HG03378 (cell line): Measurements from ENCODE around the gene RNU6-9.

Experiments used
- ATAC-seq: cut with Tn5 transposase; IDR thresholded peaks from one replicate; pipeline ENCODE4 v1.9.1; 2021; ENCODE audit warnings: mild to moderate bottlenecking, moderate library complexity; ENCODE audit not compliant: unreplicated experiment

The RNU6-9 gene

GRCh38 chr19:861141-861755 lies 32.0 kb upstream of the RNU6-9 start:
- ATAC-seq = no peak

- no peak for ATAC-seq
These were observed 31.3 kb upstream of the RNU6-9 start for GRCh38 chr19:861756-862580.

- ATAC-seq = no peak
These were observed 30.5 kb upstream of the RNU6-9 start for GRCh38 chr19:862581-863314.

- ATAC-seq = no peak
These were observed 30.0 kb upstream of the RNU6-9 start for GRCh38 chr19:863315-863620.

- ATAC-seq = no peak
These were observed 26.4 kb upstream of the RNU6-9 start for GRCh38 chr19:866769-867300.

- ATAC-seq = no peak
These were observed 25.9 kb upstream of the RNU6-9 start for GRCh38 chr19:867301-867793.

- ATAC-seq = no peak
These were observed 25.3 kb upstream of the RNU6-9 start for GRCh38 chr19:867855-868457.

GRCh38 chr19:868458-869244 lies 24.6 kb upstream of the RNU6-9 start:
- ATAC-seq = no peak

GRCh38 chr19:869245-870177 lies 23.8 kb upstream of the RNU6-9 start:
- ATAC-seq = no peak

GRCh38 chr19:870314-870713 lies 23.0 kb upstream of the RNU6-9 start:
- no peak for ATAC-seq

- no peak for ATAC-seq
These were observed 22.3 kb upstream of the RNU6-9 start for GRCh38 chr19:870963-871401.

- no peak for ATAC-seq
These were observed 21.6 kb upstream of the RNU6-9 start for GRCh38 chr19:871446-872265.

- ATAC-seq = no peak
These were observed 20.9 kb upstream of the RNU6-9 start for GRCh38 chr19:872266-872951.

- no peak for ATAC-seq
These were observed 20.2 kb upstream of the RNU6-9 start for GRCh38 chr19:873084-873483.

GRCh38 chr19:873561-874041 lies 19.7 kb upstream of the RNU6-9 start:
- no peak for ATAC-seq

GRCh38 chr19:875265-875879 lies 17.9 kb upstream of the RNU6-9 start:
- ATAC-seq = no peak

- no peak for ATAC-seq
These were observed 17.2 kb upstream of the RNU6-9 start for GRCh38 chr19:876089-876488.
